K562 (cell line): Measurements from ENCODE around the gene ADORA2A. TPM values are rescaled to one million over a fixed set of nuclear protein-coding genes. Genes with fewer than 3 reads are reported as not detected.
"Not testable (repeated sequence)": the region's sequence is repeated elsewhere in the genome, so short reads cannot be mapped to it uniquely, and the experiment has no call there.

Experiments used
- ATAC-seq: fragments of 200-7000 bp; cut with Tn5 transposase; 3 replicates; pipeline ENCODE4 v1.9.1; 2020; ENCODE audit warnings: moderate library complexity
- BruUV-seq: library from RNA; stranded (reverse); fragments of 400-500 nt; replicated peaks from 2 replicates; lab custom pipeline; 2021; lab: Mats Ljungman, UMichigan
- CTCF ChIA-PET: fragments of 300-600 bp; formaldehyde crosslinking; extraction: SDS; loops from one replicate; lab custom pipeline; 2021; ENCODE audit warnings: low intra/inter-chr PET ratio; lab: Yijun Ruan, JAX
- POLR2A ChIA-PET: fragments of 300-600, 350-650 bp; sonication (Branson Sonifier 250); formaldehyde crosslinking; extraction: SDS; loops from one replicate; lab custom pipeline; 2021; ENCODE audit warnings: antibody characterized with exemption, inconsistent platforms; lab: Yijun Ruan, JAX
- DNase-seq, 4 experiments: peaks; one replicate each; pipeline versions ENCODE4 v3.0.0 to v3.0.0-alpha.2; 2011 to 2018; ENCODE audit warnings: low spot score in 3 of 4, mixed read lengths in 3 of 4; ENCODE audit errors: extremely low read depth in 1 of 4
- FAIRE-seq: peaks from 2 replicates; lab custom pipeline; 2011; peaks lifted over from hg19 to GRCh38; lab: Jason Lieb, UNC
- H2AFZ ChIP-seq: 2 replicates; pipeline ENCODE4 v1.6.0; 2011; ENCODE audit warnings: low read depth, low read length, control low read depth, inconsistent platforms
- H3K27ac ChIP-seq: fragments of 200-600 bp; 3 replicates; pipeline ENCODE4 v1.8.0; 2011; ENCODE audit warnings: low read depth, mild to moderate bottlenecking, control low read depth, inconsistent platforms, low read length, moderate library complexity, mixed read lengths; ENCODE audit errors: extremely low read depth
- H3K27me3 ChIP-seq, 2 experiments: fragments of 300-600 bp in 1 of 2; 2 replicates in 1 of 2; 3 replicates in 1 of 2; pipeline versions ENCODE4 v1.6.0 to v1.8.0; 2011; ENCODE audit warnings: inconsistent platforms in 2 of 2, low read length in 2 of 2, mild to moderate bottlenecking in 1 of 2, mixed read lengths in 1 of 2, moderate library complexity in 1 of 2; ENCODE audit not compliant: control insufficient read depth in 2 of 2, insufficient read depth in 2 of 2
- H3K36me3 ChIP-seq: fragments of 300-600 bp; 3 replicates; pipeline ENCODE4 v1.8.0; 2011; ENCODE audit warnings: mild to moderate bottlenecking, low read length, inconsistent platforms; ENCODE audit not compliant: control insufficient read depth, insufficient read depth
- H3K4me1 ChIP-seq, 2 experiments: fragments of 200-600 bp in 1 of 2; replicated peaks in 1 of 2; 2 replicates in 1 of 2; 3 replicates in 1 of 2; pipeline versions ENCODE4 v1.5.1 to v1.8.0; 2011; ENCODE audit warnings: inconsistent platforms in 2 of 2, low read length in 2 of 2, mild to moderate bottlenecking in 1 of 2, mixed read lengths in 1 of 2, moderate library complexity in 1 of 2; ENCODE audit not compliant: control insufficient read depth in 2 of 2, insufficient read depth in 2 of 2
- H3K4me2 ChIP-seq: 2 replicates; pipeline ENCODE4 v1.6.1; 2011; ENCODE audit warnings: low read length, control low read depth, inconsistent platforms, mixed read lengths; ENCODE audit not compliant: insufficient read depth
- H3K4me3 ChIP-seq: fragments of 200-600 bp; sonication (generic), shearing (Covaris generic); 2 replicates; pipeline ENCODE4 v1.5.1; 2016; ENCODE audit warnings: control low read depth, inconsistent platforms
- H3K79me2 ChIP-seq: fragments of 200-600 bp; 3 replicates; pipeline ENCODE4 v1.8.0; 2011; ENCODE audit warnings: low read length, inconsistent platforms; ENCODE audit not compliant: control insufficient read depth, insufficient read depth
- H3K9ac ChIP-seq, 2 experiments: 2 replicates each; pipeline versions ENCODE4 v1.6.0 to v1.6.1; 2011; ENCODE audit warnings: low read depth in 2 of 2, low read length in 2 of 2, control low read depth in 1 of 2, inconsistent platforms in 1 of 2, mild to moderate bottlenecking in 1 of 2, mixed read lengths in 1 of 2; ENCODE audit not compliant: insufficient read depth in 1 of 2
- H3K9me1 ChIP-seq: one replicate; pipeline ENCODE4 v1.6.0; 2011; ENCODE audit warnings: inconsistent platforms, mild to moderate bottlenecking, low read length, moderate library complexity; ENCODE audit not compliant: control insufficient read depth, insufficient read depth
- H3K9me3 ChIP-seq: replicated peaks from 2 replicates; pipeline ENCODE4 v1.5.1; 2011; ENCODE audit warnings: low read depth, low read length, inconsistent platforms; ENCODE audit not compliant: control insufficient read depth, insufficient read depth
- H4K20me1 ChIP-seq: replicated peaks from 2 replicates; pipeline ENCODE4 v1.6.1; 2011; ENCODE audit warnings: low read length, inconsistent platforms, mixed read lengths; ENCODE audit not compliant: control insufficient read depth, insufficient read depth
- ZNF431 ChIP-seq: sonication (generic); formaldehyde crosslinking; IDR thresholded peaks from 2 replicates; pipeline ENCODE4 v1.8.0; 2022; ENCODE audit warnings: mild to moderate bottlenecking, missing genetic modification reagents
- WGBS: fragments of 100-300 bp; shearing (Covaris generic); methylation state at CpG from one replicate; pipeline ENCODE4 v1.1.6; 2016; ENCODE audit warnings: low coverage, mixed read lengths; ENCODE audit not compliant: insufficient coverage; ENCODE audit errors: missing lambda C conversion rate; 5-methylcytosine and 5-hydroxymethylcytosine counted together
- in situ Hi-C: fragments of 300-500 bp; cut with MboI; formaldehyde crosslinking; loops from 4 replicates; pipeline ENCODE4 v1.15.0; 2018; ENCODE audit warnings: inconsistent platforms, mixed read lengths
- intact Hi-C: fragments of 100-400 bp; cut with micrococcal nuclease; formaldehyde crosslinking; loops from 2 replicates; pipeline ENCODE4 v1.14.2; 2022
- polyA plus RNA-seq, 8 experiments: library from polyadenylated mRNA; depleted of rRNA in 4 of 8; stranded (reverse) in 5 of 8; unstranded in 3 of 8; fragments of >200 nt; fragmentation: Nextera tagmentation in 2 of 8; fragmentation: Illumina TruSeq in 1 of 8; extraction: Ambion mirVana in 2 of 8; extraction: Trizol in 1 of 8; gene quantifications; 2 replicates each; pipeline versions ENCODE4 v1.2.1 to v1.2.3, GENCODE V29; 2011 to 2014; ENCODE audit warnings: inconsistent platforms in 1 of 8, missing spikeins in 1 of 8
- total RNA-seq, 7 experiments: library from RNA; depleted of rRNA in 6 of 7; stranded (reverse); fragments of >200 nt in 6 of 7; fragmentation: Illumina TruSeq in 2 of 7; extraction: Trizol in 2 of 7; gene quantifications; 2 replicates each; pipeline versions ENCODE4 v1.2.1 to v1.2.3, GENCODE V29; 2011 to 2021; ENCODE audit warnings: low replicate concordance in 1 of 7

The ADORA2A gene
- total and polyA plus RNA-seq, 9 of the 15 experiments (the other 6 are each of a cell fraction or from before 2014, with no cell fraction given): 0.15 to 2.1 (median 0.66) TPM; not detected in 2

DNA sequence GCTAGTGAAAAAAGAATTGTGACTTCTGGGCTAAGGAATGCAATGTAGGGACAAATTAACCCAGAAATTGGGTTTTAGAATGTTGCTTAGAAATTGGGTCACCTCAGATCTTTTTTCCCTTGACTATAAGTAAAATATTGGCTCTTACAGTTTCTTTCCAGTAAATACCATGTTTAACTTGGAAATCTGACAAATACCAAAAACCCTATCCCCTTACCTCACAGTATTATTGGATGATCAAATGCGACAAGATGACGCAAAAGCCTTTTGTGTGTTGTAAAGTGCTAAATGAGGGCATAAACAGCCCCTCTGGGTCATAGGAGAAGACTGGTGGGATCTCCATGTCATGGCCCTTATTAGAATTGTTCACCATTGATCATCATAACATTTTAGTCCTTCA is 61.6 kb downstream of the ADORA2A start (continued):
- TF ChIP-seq ZNF431 (CRISPR knock-in tag): no peak
- TF ChIP-seq, all 486 proteins: peak for 0

DNA sequence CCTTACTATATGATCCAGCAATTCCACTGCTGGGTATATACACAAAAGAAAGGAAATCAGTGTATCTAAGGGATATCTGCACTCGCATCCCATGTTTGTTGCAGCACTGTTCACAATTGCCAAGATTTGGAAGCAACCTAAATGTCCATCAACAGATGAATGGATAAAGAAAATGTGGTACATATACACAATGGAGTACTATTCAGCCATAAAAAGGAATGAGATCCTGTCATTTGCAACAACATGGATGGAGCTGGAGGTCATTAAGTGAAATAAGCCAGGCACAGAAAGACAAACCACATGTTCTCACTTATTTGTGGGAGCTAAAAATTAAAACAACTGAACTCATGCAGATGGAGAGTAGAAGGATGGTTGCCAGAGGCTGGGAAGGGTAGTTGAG is 62.0 kb downstream of the ADORA2A start:
- H3K79me2 ChIP-seq, POLR2A ChIA-PET, DNase-seq, H3K27ac ChIP-seq, H3K4me3 ChIP-seq, H3K9me3 ChIP-seq, H3K4me1 ChIP-seq, H3K9ac ChIP-seq, H3K36me3 ChIP-seq, H3K4me2 ChIP-seq, BruUV-seq, H3K9me1 ChIP-seq, H4K20me1 ChIP-seq, CTCF ChIA-PET, ATAC-seq, H2AFZ ChIP-seq, H3K27me3 ChIP-seq, FAIRE-seq, in situ Hi-C loops: not testable (repeated sequence)
- WGBS: 0% methylated on average over 1 of the region's 1 CpG
- intact Hi-C loops: loop anchor here (5.0 kb wide), 1 partner anchor 67 kb away; no protein-coding TSS in a partner anchor

Other genes starting within 250 kb of the ADORA2A start
Only the 7 nearest of the 8 such genes appear.
- gene GGT5, start 182.5 kb upstream of the ADORA2A start, total RNA-seq (2014; rRNA removed): 0.16 TPM in 1 of 2 replicates, not detected in the other
- not detected in 2 replicates for gene GGT5, start 182.5 kb upstream of the ADORA2A start, total RNA-seq (2014; rRNA removed; fragmentation: Illumina TruSeq; extraction: Trizol)
- 0.19 and 0.69 TPM in 2 replicates for gene GGT5, start 182.5 kb upstream of the ADORA2A start, total RNA-seq (2015; rRNA removed; fragmentation: Illumina TruSeq; extraction: Trizol)
- gene GGT5, start 182.5 kb upstream of the ADORA2A start, total RNA-seq (2021): 0.18 and 0.81 TPM in 2 replicates
- 0.07 and 0.26 TPM in 2 replicates for gene GGT5, start 182.5 kb upstream of the ADORA2A start, polyA plus RNA-seq (2011; rRNA removed)
- 0.46 and 0.58 TPM in 2 replicates for gene GGT5, start 182.5 kb upstream of the ADORA2A start, polyA plus RNA-seq (2014; fragmentation: Illumina TruSeq; extraction: Trizol)
- not detected for gene GGT5, start 182.5 kb upstream of the ADORA2A start, polyA plus RNA-seq (2014; fragmentation: Nextera tagmentation; extraction: Ambion mirVana)
- 0.17 and 0.46 TPM in 2 replicates for gene GGT5, start 182.5 kb upstream of the ADORA2A start, polyA plus RNA-seq (2014; rRNA removed)
- 11.5 and 15.4 TPM in 2 replicates for gene SPECC1L, start 156.8 kb upstream of the ADORA2A start, total RNA-seq (2014; rRNA removed)
- gene SPECC1L, start 156.8 kb upstream of the ADORA2A start, total RNA-seq (2014; rRNA removed; fragmentation: Illumina TruSeq; extraction: Trizol): 17.6 and 19.4 TPM in 2 replicates
- 19.2 and 20.3 TPM in 2 replicates for gene SPECC1L, start 156.8 kb upstream of the ADORA2A start, total RNA-seq (2015; rRNA removed; fragmentation: Illumina TruSeq; extraction: Trizol)
- 26.0 and 27.9 TPM in 2 replicates for gene SPECC1L, start 156.8 kb upstream of the ADORA2A start, total RNA-seq (2021)
- 13.0 and 15.8 TPM in 2 replicates for gene SPECC1L, start 156.8 kb upstream of the ADORA2A start, polyA plus RNA-seq (2011; rRNA removed)
- 11.7 and 14.5 TPM in 2 replicates for gene SPECC1L, start 156.8 kb upstream of the ADORA2A start, polyA plus RNA-seq (2014; fragmentation: Illumina TruSeq; extraction: Trizol)
- gene SPECC1L, start 156.8 kb upstream of the ADORA2A start, polyA plus RNA-seq (2014; fragmentation: Nextera tagmentation; extraction: Ambion mirVana): 1 to 10 TPM; 1.4 to 2.6 TPM
- 9.1 and 9.8 TPM in 2 replicates for gene SPECC1L, start 156.8 kb upstream of the ADORA2A start, polyA plus RNA-seq (2014; rRNA removed)
- 0.69 TPM in 1 of 2 replicates, not detected in the other for gene UPB1, start 67.7 kb downstream of the ADORA2A start, total RNA-seq (2014; rRNA removed)
- not detected in 2 replicates for gene UPB1, start 67.7 kb downstream of the ADORA2A start, total RNA-seq (2014; rRNA removed; fragmentation: Illumina TruSeq; extraction: Trizol)
- 0.11 TPM in 1 of 2 replicates, not detected in the other for gene UPB1, start 67.7 kb downstream of the ADORA2A start, total RNA-seq (2015; rRNA removed; fragmentation: Illumina TruSeq; extraction: Trizol)
- gene UPB1, start 67.7 kb downstream of the ADORA2A start, total RNA-seq (2021): 0.07 TPM in 1 of 2 replicates, not detected in the other
- 0.04 TPM in 1 of 2 replicates, not detected in the other for gene UPB1, start 67.7 kb downstream of the ADORA2A start, polyA plus RNA-seq (2011; rRNA removed)
- gene UPB1, start 67.7 kb downstream of the ADORA2A start, polyA plus RNA-seq (2014; fragmentation: Illumina TruSeq; extraction: Trizol): not detected in 2 replicates
- under 1 TPM in 1 of 2 experiments, not detected in 1; 0.06 TPM for gene UPB1, start 67.7 kb downstream of the ADORA2A start, polyA plus RNA-seq (2014; fragmentation: Nextera tagmentation; extraction: Ambion mirVana)
- not detected in 2 replicates for gene UPB1, start 67.7 kb downstream of the ADORA2A start, polyA plus RNA-seq (2014; rRNA removed)
- gene GUCD1, start 127.5 kb downstream of the ADORA2A start, total RNA-seq (2014; rRNA removed): 51.8 and 85.3 TPM in 2 replicates
- gene GUCD1, start 127.5 kb downstream of the ADORA2A start, total RNA-seq (2014; rRNA removed; fragmentation: Illumina TruSeq; extraction: Trizol): 45.4 and 47.2 TPM in 2 replicates
- gene GUCD1, start 127.5 kb downstream of the ADORA2A start, total RNA-seq (2015; rRNA removed; fragmentation: Illumina TruSeq; extraction: Trizol): 51.0 and 52.7 TPM in 2 replicates
- 67.8 and 69.2 TPM in 2 replicates for gene GUCD1, start 127.5 kb downstream of the ADORA2A start, total RNA-seq (2021)
- gene GUCD1, start 127.5 kb downstream of the ADORA2A start, polyA plus RNA-seq (2011; rRNA removed): 60.4 and 68.9 TPM in 2 replicates
- gene GUCD1, start 127.5 kb downstream of the ADORA2A start, polyA plus RNA-seq (2014; fragmentation: Illumina TruSeq; extraction: Trizol): 50.3 and 58.1 TPM in 2 replicates
- gene GUCD1, start 127.5 kb downstream of the ADORA2A start, polyA plus RNA-seq (2014; fragmentation: Nextera tagmentation; extraction: Ambion mirVana): 10 to 100 TPM; 31.5 to 48.8 TPM
- gene GUCD1, start 127.5 kb downstream of the ADORA2A start, polyA plus RNA-seq (2014; rRNA removed): 45.3 and 48.9 TPM in 2 replicates
- gene SNRPD3, start 128.4 kb downstream of the ADORA2A start, total RNA-seq (2014; rRNA removed): 234 and 278 TPM in 2 replicates
- 274 and 289 TPM in 2 replicates for gene SNRPD3, start 128.4 kb downstream of the ADORA2A start, total RNA-seq (2014; rRNA removed; fragmentation: Illumina TruSeq; extraction: Trizol)
- gene SNRPD3, start 128.4 kb downstream of the ADORA2A start, total RNA-seq (2015; rRNA removed; fragmentation: Illumina TruSeq; extraction: Trizol): 266 and 281 TPM in 2 replicates
- 131 and 132 TPM in 2 replicates for gene SNRPD3, start 128.4 kb downstream of the ADORA2A start, total RNA-seq (2021)
- 120 and 151 TPM in 2 replicates for gene SNRPD3, start 128.4 kb downstream of the ADORA2A start, polyA plus RNA-seq (2011; rRNA removed)
- gene SNRPD3, start 128.4 kb downstream of the ADORA2A start, polyA plus RNA-seq (2014; fragmentation: Illumina TruSeq; extraction: Trizol): 271 and 366 TPM in 2 replicates
- gene SNRPD3, start 128.4 kb downstream of the ADORA2A start, polyA plus RNA-seq (2014; fragmentation: Nextera tagmentation; extraction: Ambion mirVana): 100 to 1,000 TPM; 274 to 281 TPM
- 236 and 249 TPM in 2 replicates for gene SNRPD3, start 128.4 kb downstream of the ADORA2A start, polyA plus RNA-seq (2014; rRNA removed)
- gene LRRC75B, start 165.5 kb downstream of the ADORA2A start, total RNA-seq (2014; rRNA removed): 1.8 and 1.9 TPM in 2 replicates
- 0.29 and 0.44 TPM in 2 replicates for gene LRRC75B, start 165.5 kb downstream of the ADORA2A start, total RNA-seq (2014; rRNA removed; fragmentation: Illumina TruSeq; extraction: Trizol)
- 0.45 and 0.51 TPM in 2 replicates for gene LRRC75B, start 165.5 kb downstream of the ADORA2A start, total RNA-seq (2015; rRNA removed; fragmentation: Illumina TruSeq; extraction: Trizol)
- 1.1 and 1.4 TPM in 2 replicates for gene LRRC75B, start 165.5 kb downstream of the ADORA2A start, total RNA-seq (2021)
- 2.2 and 2.8 TPM in 2 replicates for gene LRRC75B, start 165.5 kb downstream of the ADORA2A start, polyA plus RNA-seq (2011; rRNA removed)
- 0.62 and 0.84 TPM in 2 replicates for gene LRRC75B, start 165.5 kb downstream of the ADORA2A start, polyA plus RNA-seq (2014; fragmentation: Illumina TruSeq; extraction: Trizol)
- gene LRRC75B, start 165.5 kb downstream of the ADORA2A start, polyA plus RNA-seq (2014; fragmentation: Nextera tagmentation; extraction: Ambion mirVana): under 1 TPM in 1 of 2 experiments, not detected in 1; 0.10 TPM
- gene LRRC75B, start 165.5 kb downstream of the ADORA2A start, polyA plus RNA-seq (2014; rRNA removed): 1.7 and 2.8 TPM in 2 replicates
- 10.7 and 12.0 TPM in 2 replicates for gene GGT1, start 175.6 kb downstream of the ADORA2A start, total RNA-seq (2014; rRNA removed)
- 2.5 and 2.9 TPM in 2 replicates for gene GGT1, start 175.6 kb downstream of the ADORA2A start, total RNA-seq (2014; rRNA removed; fragmentation: Illumina TruSeq; extraction: Trizol)
- 6.9 and 7.1 TPM in 2 replicates for gene GGT1, start 175.6 kb downstream of the ADORA2A start, total RNA-seq (2015; rRNA removed; fragmentation: Illumina TruSeq; extraction: Trizol)
- gene GGT1, start 175.6 kb downstream of the ADORA2A start, total RNA-seq (2021): 11.1 and 12.5 TPM in 2 replicates
- 6.6 and 8.0 TPM in 2 replicates for gene GGT1, start 175.6 kb downstream of the ADORA2A start, polyA plus RNA-seq (2011; rRNA removed)
- 7.1 and 10.4 TPM in 2 replicates for gene GGT1, start 175.6 kb downstream of the ADORA2A start, polyA plus RNA-seq (2014; fragmentation: Illumina TruSeq; extraction: Trizol)
- gene GGT1, start 175.6 kb downstream of the ADORA2A start, polyA plus RNA-seq (2014; fragmentation: Nextera tagmentation; extraction: Ambion mirVana): under 1 TPM; 0.46 to 0.81 TPM
- gene GGT1, start 175.6 kb downstream of the ADORA2A start, polyA plus RNA-seq (2014; rRNA removed): 9.6 and 11.8 TPM in 2 replicates